Large intestine (tissue), 3 donors: ENCODE results near the gene CKS1B. TPM values are rescaled to one million over a fixed set of nuclear protein-coding genes. Genes with fewer than 3 reads are reported as not detected.

Source experiments
- DNase-seq, 2 donors: peaks; one replicate each; pipeline versions ENCODE4 v3.0.0 to v3.0.0-alpha.2; 2013
- H3K27ac ChIP-seq: one replicate; pipeline ENCODE4 v1.5.1; 2013; ENCODE audit warnings: low read length
- H3K27me3 ChIP-seq: 2 replicates; pipeline ENCODE4 v1.6.1; 2013; ENCODE audit warnings: low read length; ENCODE audit not compliant: control insufficient read depth, insufficient read depth
- H3K36me3 ChIP-seq: 2 replicates; pipeline ENCODE4 v1.6.1; 2013; ENCODE audit warnings: low read length; ENCODE audit not compliant: control insufficient read depth, insufficient read depth
- H3K4me1 ChIP-seq: one replicate; pipeline ENCODE4 v1.6.1; 2013; ENCODE audit warnings: low read length; ENCODE audit not compliant: control insufficient read depth, insufficient read depth
- H3K4me3 ChIP-seq: one replicate; pipeline ENCODE4 v1.5.1; 2013; ENCODE audit warnings: low read length
- H3K9me3 ChIP-seq: one replicate; pipeline ENCODE4 v1.6.1; 2013; ENCODE audit warnings: mild to moderate bottlenecking, low read depth, low read length, moderate library complexity; ENCODE audit not compliant: control insufficient read depth
- whole genome bisulfite sequencing: methylation state at CpG from one replicate; pipeline ENCODE4 v1.1.5; 2013; ENCODE audit warnings: low lambda C conversion rate; ENCODE audit not compliant: insufficient coverage; 5-methylcytosine and 5-hydroxymethylcytosine counted together
- polyA plus RNA-seq: library from polyadenylated mRNA; unstranded; fragments of 120-200 nt; gene quantifications from one replicate; pipeline ENCODE4 v1.2.1, GENCODE V29; 2013

Gene CKS1B
- polyA plus RNA-seq, 1 donor: 65.6 TPM

DNA sequence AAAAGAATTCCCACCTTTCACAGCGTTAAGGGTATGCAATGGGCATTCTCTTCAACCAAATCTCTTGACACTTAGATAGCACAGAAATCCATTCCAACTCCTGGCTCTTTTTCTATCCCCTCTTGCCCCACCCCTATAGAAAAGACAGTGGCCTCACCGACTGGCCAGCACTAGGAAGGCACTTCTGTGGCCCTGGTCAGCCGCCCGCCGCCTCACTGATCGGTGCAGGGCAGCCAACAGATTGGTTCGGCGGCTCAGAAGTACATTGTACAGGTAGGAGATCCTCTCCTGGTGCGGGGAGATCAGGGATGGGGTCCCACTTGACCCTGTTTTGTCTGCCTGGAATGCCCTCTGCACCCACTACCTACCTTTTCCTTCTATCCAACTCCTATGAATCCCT is 49.8 kb downstream of the CKS1B start:
- Histone ChIP-seq H3K9me3 (no peaks in the 10 kb centered on the region), H3K27ac (no peak overlapping the region), H3K4me3 (no peak overlapping the region), H3K27me3 (no peaks in the 10 kb centered on the region), H3K36me3 (no peaks in the 10 kb centered on the region), H3K4me1 (no peaks in the 10 kb centered on the region)
- no peak for DNase-seq
- 100% methylated on average over 1 of the region's 9 CpGs for WGBS

DNA sequence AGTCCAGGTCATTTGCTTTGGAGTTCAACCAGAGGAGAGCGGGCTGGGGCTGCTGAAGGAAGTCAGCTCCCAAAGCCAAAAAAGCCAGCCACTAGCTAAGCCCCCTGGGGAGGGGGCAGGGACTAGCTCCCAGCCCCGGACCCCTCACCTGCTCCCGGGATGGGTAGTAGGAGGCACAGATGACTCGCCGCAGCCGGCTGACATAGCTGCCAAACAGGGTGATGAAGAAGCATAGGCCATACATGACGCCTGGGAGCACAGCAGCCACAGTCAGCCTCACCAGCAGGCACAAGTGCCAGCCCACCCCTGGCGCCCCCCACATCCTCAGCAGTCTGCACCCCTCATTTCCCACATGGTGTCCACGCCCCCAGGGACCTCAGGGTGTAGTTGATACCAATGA is 51.7 kb downstream of the CKS1B start:
- no peak overlapping the region for H3K27ac ChIP-seq
- H3K4me1 ChIP-seq: no peaks in the 10 kb centered on the region
- no peaks in the 10 kb centered on the region for H3K27me3 ChIP-seq
- no peak for DNase-seq
- no peaks in the 10 kb centered on the region for H3K9me3 ChIP-seq
- H3K36me3 ChIP-seq: no peaks in the 10 kb centered on the region
- H3K4me3 ChIP-seq: no peak overlapping the region
- WGBS: no CpG with 5 or more reads among the region's 9 CpGs

DNA sequence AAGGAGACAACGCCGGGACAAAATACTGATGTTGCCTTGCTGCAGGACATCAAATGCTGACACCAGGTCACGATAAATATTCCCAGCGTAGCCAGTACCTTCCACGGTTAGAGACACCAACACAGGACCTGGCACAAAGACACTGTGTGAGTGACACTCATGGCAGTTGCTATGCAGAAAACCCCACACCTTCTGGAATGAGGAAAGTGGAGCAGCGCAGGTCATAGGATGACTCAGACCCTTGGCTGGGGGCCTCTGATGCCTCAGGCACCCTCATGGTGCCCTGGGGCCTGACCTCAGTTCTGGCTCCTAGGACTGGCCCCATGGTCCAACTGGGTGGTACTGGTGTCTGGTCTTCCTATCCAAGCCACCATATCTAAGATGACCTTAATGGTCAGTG is 52.1 kb downstream of the CKS1B start:
- H3K4me3 ChIP-seq: no peak overlapping the region
- no peaks in the 10 kb centered on the region for H3K27me3 ChIP-seq
- no peak overlapping the region for H3K27ac ChIP-seq
- DNase-seq: no peak
- no peaks in the 10 kb centered on the region for H3K36me3 ChIP-seq
- H3K9me3 ChIP-seq: no peaks in the 10 kb centered on the region
- H3K4me1 ChIP-seq: no peaks in the 10 kb centered on the region
- WGBS: no CpG with 5 or more reads among the region's 6 CpGs

Other genes starting within 250 kb of the CKS1B start
- gene KCNN3, start 104.4 kb upstream of the CKS1B start, polyA plus RNA-seq: 4.7 TPM
- 40.4 TPM for gene PMVK, start 38.0 kb upstream of the CKS1B start, polyA plus RNA-seq
- 78.8 TPM for gene PBXIP1, start 18.6 kb upstream of the CKS1B start, polyA plus RNA-seq
- 32.0 TPM for gene PYGO2, start 12.9 kb upstream of the CKS1B start, polyA plus RNA-seq
- 76.4 TPM for gene SHC1, start 3.9 kb upstream of the CKS1B start, polyA plus RNA-seq
- 28.0 TPM for gene FLAD1, start 8.7 kb downstream of the CKS1B start, polyA plus RNA-seq
- 0.33 TPM for gene LENEP, start 18.9 kb downstream of the CKS1B start, polyA plus RNA-seq
- 45.1 TPM for gene ZBTB7B, start 28.1 kb downstream of the CKS1B start, polyA plus RNA-seq
- gene DCST2, start 59.1 kb downstream of the CKS1B start, polyA plus RNA-seq: 4.1 TPM
- 0.88 TPM for gene DCST1, start 59.1 kb downstream of the CKS1B start, polyA plus RNA-seq
- 38.6 TPM for gene ADAM15, start 76.6 kb downstream of the CKS1B start, polyA plus RNA-seq
- 36.0 TPM for gene EFNA4, start 89.1 kb downstream of the CKS1B start, polyA plus RNA-seq
- 9.6 TPM for gene EFNA3, start 104.2 kb downstream of the CKS1B start, polyA plus RNA-seq
- gene EFNA1, start 153.2 kb downstream of the CKS1B start, polyA plus RNA-seq: 96.1 TPM
- gene SLC50A1, start 161.2 kb downstream of the CKS1B start, polyA plus RNA-seq: 57.4 TPM
- 59.1 TPM for gene DPM3, start 165.8 kb downstream of the CKS1B start, polyA plus RNA-seq
- 142 TPM for gene KRTCAP2, start 198.6 kb downstream of the CKS1B start, polyA plus RNA-seq
- gene TRIM46, start 199.2 kb downstream of the CKS1B start, polyA plus RNA-seq: 2.9 TPM
- gene THBS3, start 233.2 kb downstream of the CKS1B start, polyA plus RNA-seq: 40.9 TPM
- gene MTX1, start 234.0 kb downstream of the CKS1B start, polyA plus RNA-seq: 38.6 TPM